Measurements from ENCODE around the gene C1orf21.
A peak's percentile ranks its signal among the peaks of the same experiment; 100 is the strongest.

C1orf21 gene

DNA sequence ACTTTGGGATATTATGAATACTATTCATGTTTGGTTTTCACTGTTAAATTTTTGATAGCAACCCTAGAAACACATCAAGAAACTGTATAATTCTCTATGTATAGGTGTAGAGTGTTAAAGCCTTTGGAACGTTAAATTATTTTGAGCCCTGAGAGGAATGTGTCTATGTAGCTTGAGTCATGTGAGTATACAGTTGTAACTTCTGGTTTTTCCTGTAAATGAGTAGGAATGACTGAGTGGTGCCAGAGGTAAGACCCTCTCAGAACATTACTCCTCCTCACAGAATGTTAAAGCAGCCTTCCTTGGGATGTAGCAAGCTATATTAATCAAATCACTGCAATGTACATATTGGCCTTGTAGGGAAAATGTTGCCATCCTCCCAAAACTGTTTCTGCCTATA lies 69.0 kb downstream of the C1orf21 start:
- DNase-seq, result peak in 1 of 2 donors; percentile 15

DNA sequence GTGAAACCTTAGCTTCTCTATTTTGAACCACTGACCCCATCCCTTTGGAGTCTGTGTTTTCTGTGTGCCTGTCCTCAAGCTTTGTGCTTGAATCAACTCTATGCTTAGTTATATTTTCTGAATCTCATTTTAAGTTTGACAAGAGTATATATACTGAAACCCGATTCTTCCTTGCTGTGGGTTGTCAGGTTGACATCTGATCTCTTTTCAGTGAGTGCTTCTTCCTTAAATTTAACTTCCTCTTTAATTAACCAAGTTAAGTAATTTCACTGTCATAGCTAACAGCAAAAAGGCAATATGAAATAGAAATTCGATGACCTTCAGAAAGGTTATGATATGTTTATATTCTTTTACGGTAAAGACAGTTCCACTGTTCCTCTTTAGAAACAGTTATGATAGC lies 69.4 kb downstream of the C1orf21 start:
- peak; percentile 56 to 66 for DNase-seq

DNA sequence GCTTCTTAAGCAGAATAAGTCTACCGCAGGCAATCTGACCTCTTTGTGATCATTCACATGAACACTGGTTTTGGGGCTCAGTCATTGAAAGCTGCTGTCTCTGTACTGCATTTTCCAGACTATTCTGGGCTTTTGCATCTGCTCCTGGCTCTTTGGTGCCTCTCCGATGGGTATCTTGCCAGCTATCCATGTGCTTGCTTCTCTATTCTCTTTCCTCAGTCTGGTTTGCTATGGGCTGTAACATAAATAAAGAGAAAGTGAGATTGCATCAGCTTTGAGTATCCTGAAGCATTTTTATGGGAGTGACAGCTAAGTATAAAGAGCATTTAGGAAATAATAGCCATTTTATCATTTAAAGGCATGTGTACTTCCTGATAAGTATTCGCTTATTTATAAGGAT lies 70.7 kb downstream of the C1orf21 start:
- no peak for DNase-seq

DNA sequence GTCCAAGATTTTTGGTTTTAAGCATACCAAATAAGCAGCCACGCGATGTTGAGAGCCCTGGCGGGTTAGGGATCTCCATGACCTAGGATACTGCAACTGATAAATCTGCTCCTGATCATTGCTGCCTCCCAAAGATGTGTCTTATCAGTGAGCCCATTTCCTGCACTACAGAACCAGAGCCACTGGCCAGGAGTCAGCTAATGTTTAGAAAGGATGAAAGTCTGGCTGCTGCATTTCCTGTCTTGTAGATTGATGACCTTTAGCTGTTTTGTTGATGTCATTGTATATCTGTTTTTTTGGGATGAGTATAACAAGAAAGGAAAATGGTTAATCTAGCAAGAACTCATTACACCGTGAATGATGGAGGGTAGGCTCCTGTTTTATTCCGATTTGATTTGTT lies 74.5 kb downstream of the C1orf21 start:
- no peak for DNase-seq

DNA sequence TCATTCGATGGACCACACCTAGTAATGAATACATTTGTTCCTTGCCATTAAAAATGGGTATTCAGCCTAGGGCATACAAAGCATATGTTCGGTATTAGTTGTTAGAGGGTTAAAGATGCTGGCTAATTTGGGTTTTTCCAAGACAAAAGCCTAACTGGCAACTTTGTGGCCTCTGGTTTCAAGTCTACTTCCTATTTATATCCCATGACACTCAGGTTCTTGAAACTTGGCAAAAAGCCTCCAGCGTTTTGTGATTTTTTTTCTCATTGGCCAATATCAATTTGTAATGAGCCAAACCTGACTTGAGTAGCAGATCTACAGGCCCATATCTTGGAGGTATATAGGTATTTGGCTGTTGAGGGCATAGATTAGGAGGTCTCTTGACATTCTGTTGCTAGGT lies 75.3 kb downstream of the C1orf21 start:
- peak; percentile 70 to 80 for DNase-seq

DNA sequence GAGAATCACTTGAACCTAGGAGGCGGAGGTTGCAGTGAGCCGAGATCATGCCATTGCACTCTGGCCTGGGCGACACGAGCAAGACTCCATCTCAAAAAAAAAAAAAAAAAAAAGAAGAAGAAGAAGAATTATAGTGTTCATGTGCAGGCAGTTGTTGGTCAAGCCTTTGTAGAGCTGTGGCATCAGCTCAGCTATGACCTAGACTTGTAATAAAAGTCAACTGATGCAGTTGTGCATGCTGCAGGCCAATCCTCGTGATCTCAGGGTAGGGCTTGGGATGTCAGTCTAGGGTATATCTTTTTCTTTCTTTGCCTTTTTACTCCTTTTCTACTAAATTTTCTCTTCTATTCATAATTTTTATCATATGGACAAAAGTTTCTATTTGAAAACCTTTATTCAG lies 76.2 kb downstream of the C1orf21 start:
- DNase-seq, result no peak

DNA sequence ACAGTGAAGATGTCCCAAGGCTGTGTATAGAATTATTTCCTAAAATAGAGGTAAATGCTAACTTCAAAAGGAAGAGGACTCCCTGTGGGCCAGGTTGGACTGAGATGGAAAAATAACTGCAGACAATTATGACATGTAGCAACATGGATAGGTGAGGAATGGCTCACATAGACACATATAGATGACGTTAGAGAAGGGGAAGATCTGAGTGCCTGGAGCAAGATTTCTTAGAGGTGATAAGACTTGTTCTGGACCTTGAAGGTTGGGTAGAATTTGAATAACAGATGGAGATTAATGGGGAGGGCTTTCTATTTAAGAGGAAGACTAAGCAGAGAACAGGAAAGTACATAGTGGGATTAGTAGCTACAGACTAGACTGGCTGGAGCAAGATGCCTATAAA lies 76.9 kb downstream of the C1orf21 start:
- DNase-seq, result no peak

DNA sequence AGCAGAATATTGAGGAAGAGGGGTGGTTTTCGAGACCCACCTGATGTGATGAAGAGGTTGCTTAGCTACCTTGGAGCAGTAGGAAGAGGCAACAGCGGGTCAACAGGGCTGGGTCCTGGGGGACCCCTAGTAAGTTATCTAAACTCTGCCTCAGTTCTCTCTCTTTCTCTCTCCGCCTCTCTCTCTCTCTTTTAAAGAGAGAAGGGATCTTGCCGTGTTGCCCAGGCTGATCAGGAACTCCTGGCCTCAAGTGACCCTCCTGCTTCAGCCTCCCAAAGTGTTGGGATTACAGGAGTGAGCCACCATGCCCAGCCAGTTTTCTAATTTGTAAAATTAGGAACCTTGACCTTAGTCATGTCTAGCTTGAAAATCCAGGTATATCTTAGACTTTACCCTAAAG lies 77.9 kb downstream of the C1orf21 start:
- DNase-seq, result no peak

DNA sequence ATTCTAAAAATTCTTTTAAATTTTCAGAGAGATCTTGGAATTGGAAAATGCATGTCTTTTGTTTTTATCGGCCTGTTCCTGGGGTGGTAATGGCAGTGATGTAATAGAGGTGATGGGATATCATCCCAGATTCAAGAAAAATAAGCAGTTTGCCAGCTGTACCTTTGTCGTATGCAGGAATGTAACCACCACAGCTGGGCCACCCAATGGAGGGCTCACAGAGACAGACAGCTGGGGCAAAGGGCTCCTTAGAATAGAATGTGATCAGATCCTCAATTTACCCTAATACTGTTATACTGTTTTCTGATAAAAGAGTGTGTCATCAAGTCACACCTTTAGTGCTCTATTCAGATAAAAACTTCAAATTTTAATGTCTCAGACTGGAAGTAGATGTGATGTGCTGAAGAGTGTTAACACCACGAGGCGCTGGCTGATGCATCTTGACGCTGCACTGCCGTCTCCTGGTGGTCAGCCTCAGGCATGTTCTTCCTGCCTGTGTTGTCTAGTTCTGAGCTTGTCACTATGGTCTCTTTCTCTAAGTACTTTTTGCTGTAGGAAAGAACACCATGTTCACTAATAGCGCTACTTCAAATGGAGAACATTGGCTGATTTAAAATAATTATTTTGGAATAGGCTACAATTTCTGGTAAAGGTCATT lies 78.8 kb downstream of the C1orf21 start:
- DNase-seq, result no peak

DNA sequence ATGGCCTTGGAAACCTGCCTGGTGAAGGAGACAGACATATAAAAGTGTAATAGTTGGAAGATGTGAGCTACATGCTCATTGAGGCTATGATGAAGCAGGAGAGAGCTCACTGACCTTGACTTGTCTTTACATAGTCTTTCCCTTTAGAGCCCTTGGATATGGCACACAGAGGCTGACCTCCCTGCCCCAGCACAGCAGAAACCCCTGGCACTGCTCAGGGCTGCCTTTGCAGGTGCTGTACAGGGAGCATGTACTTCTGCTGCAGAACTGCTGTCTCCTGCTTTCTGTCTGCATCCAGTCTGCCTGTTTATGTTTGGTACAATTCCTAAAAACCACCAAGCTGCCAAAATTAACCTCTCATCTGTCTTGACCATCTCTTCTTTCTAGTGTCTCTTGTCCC lies 80.5 kb downstream of the C1orf21 start:
- no peak for DNase-seq

DNA sequence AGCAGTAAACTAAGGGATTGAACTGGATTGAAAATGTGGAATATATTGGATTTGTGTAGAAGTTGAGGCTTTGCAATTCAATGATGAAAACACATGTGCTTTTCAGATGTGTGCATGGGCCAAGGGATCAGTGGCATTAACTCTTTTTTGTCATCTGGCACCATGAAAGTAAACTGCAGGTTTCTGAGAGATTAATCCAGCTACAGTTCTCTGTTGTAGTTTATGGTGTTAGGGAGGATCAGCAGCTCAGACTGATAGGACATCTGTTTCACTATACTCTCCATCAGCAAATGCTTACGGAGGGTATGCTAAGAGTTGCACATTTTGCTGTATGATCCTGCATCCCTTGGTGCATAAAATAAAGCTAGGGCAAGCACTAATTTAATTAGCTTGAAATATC lies 82.6 kb downstream of the C1orf21 start:
- no peak for DNase-seq

DNA sequence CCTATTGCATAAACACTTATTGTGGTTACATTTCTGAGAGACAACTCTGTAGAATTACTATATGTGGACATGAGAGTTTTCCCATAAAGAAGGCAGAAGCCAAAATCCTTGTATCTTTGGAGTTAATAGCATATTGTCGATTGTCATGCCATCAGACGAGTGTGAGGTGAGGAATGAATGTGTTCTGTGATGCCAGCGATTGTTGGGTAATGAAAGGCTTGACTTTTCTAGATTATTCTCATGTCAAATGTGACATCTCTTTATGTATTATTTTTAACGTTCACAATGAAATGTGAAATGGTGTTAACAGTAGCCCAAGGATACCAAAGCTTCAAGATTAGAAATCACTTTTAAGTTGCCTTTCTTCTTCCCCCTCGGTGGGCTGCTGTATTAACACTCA lies 84.9 kb downstream of the C1orf21 start:
- no peak for DNase-seq

DNA sequence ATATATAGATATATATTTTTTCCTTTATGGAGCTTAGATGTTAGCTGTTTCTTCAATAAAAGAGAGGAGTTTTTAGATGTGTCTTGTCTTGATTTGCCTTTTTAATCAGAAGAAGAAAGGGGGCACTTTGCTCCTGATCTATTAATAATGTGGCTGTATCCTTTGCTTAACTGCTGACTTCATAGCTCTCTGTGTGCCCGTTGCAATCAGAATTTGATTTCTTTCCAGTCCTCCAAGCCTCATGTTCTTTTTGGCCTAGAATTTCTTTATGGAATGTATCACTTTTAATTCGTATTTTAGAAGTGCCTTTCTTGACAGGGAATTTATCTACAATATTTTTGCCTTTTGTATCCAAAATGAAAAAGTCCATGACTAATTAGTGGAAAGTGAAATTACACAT lies 85.3 kb downstream of the C1orf21 start:
- DNase-seq, result no peak

DNA sequence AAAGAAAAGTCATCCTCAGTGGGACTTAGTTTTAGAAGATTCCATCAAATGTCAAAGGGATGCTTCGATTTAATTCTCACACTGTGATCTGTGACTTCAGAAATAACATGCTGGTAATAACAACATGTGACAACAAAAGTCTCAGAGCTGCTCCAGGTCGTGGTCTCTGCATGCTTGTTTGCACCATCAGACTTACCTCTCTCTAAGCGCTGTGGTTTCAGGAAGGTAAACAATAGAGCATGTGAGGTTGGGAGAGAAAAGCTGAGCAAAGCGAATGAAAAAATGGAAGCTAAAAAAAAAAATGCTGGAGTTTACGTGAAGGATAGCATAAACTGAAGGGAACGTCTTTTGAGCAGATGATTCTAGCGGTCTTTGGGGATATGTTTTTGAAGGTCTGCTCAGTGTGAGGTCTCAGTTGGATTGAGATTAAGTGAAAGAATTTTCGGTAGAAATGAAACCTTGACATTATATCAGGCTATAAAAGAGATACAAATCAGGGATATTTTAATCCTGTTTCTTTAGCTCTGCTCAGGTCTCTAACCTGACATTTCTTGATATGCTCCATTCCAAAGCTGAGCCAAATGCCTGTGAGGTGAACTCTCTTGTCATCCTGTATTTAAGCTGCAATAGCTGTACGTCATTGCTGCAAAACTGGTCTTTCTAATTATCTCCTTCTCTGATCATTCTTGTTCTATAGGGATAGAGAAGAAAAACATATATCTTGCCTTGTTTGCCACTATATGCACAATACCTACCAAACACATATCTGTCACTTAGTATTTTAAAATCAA lies 86.5 kb downstream of the C1orf21 start:
- no peak for DNase-seq

DNA sequence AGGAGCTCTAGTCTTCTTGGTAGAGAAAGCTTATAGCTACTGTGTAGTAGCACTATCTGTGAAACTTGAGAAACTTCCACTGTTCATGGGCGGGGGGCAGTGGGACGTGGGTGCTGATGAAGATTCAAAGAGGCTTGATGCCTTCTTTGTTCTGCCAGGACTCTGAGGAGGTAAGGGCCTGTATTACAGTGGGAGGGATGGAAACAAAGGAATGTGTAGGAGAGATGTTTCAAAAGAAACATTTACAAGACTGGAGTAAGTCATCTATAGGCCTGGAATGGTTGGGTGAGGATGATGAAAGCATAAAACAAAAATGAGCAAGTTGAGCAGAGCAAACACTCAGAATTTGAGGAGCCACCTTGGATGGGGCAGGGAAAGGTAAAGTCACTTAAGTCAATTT lies 89.4 kb downstream of the C1orf21 start:
- DNase-seq, result no peak

DNA sequence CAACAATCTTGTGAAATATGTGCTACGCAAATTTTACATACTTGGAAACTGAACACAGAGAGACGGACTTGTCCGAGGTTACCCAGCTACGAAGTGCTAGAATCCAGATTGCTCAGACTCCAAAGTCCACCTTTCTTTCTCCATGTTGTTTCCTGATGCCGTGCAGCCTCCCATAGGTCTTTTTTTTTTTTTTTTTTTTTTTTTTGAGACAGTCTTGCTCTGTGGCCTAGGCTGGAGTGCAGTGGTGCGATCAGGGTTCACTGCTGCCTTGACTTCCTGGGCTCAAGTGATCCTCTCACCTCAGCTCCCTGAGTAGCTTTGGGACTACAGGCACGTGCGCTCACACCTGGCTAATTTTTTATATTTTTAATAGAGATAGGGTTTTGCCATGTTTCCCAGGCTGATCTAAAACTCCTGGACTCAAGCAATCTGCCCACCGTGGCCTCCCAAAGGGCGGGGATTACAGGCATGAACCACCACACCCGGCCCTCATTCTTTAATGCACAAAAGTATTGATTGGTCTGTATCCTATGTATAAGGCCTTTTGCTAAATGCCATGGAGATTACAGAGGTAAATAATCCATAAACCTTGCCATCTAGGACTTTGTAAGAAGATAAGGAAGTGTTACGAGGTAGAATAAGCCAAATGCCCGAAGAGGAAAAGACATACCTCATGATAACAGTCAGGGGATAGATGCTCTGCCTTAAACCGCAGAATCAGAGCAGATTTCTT lies 92.8 kb downstream of the C1orf21 start:
- DNase-seq, result no peak

DNA sequence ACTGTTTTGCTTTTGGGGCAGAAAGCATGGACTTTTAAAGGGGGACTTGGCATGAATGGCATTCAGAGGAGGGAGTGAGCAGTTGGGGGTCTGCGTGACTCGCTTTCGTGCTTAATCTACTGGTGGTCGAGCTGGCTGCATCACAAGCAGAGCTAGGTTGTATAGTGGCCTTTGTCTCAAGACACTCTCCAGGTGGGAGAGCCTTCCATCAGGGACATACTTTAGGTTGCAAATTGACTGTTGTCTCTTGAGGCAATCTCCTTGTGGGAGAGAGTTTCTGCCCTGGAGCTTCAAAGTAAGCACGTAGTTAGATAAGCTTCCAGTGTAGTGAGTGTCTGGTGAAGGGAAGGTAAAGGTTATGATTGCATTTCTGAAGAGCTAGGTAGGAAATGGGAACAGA lies 93.9 kb downstream of the C1orf21 start:
- DNase-seq, result no peak

DNA sequence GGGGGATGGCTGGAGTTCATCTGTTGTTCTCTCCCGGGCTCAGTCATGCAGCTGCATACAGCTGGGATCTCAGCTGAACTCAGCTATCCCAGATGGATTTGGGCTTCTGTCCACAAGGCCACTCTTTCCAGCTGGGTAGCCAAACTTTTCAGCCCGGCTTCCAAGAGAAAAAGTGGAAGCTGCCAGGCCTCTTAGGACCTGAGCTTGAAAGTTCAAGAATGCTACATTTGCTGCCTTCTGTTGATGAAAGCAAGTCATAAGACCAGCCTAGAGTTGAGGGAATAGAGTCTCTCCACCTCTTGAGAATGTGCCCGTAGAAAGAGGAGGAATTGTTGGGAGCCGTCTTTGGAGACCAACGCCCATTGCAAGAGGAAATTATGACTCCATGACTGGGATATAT lies 95.3 kb downstream of the C1orf21 start:
- DNase-seq, result no peak

DNA sequence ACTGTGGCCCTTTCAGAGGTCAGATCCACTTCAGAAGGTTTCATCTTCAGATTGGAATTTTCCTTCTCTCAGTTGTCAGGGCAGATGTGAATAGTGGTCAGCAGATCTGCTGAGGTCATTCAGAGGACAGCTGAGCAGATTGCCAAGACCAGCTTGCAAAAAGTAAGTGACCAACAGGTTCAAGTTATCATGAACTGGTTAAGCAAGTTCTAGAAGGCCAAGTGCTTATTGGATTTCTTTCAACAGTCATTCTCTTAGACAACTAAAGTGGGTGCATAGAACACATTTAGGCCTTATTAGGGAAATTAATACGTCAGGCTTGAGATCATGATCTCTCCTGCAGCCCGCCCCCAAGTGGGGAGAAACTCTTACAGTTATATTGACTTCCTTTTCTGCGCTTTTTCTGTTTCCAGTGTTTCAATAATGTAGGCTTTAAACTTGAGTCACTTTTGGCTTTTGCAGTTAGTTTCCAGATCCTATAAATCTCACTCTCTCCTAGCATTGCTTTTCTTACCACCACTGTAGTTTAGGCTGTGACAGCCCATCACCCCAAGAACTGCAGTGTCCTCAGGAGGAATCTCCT lies 96.4 kb downstream of the C1orf21 start:
- DNase-seq, result peak; percentile 73 to 74

DNA sequence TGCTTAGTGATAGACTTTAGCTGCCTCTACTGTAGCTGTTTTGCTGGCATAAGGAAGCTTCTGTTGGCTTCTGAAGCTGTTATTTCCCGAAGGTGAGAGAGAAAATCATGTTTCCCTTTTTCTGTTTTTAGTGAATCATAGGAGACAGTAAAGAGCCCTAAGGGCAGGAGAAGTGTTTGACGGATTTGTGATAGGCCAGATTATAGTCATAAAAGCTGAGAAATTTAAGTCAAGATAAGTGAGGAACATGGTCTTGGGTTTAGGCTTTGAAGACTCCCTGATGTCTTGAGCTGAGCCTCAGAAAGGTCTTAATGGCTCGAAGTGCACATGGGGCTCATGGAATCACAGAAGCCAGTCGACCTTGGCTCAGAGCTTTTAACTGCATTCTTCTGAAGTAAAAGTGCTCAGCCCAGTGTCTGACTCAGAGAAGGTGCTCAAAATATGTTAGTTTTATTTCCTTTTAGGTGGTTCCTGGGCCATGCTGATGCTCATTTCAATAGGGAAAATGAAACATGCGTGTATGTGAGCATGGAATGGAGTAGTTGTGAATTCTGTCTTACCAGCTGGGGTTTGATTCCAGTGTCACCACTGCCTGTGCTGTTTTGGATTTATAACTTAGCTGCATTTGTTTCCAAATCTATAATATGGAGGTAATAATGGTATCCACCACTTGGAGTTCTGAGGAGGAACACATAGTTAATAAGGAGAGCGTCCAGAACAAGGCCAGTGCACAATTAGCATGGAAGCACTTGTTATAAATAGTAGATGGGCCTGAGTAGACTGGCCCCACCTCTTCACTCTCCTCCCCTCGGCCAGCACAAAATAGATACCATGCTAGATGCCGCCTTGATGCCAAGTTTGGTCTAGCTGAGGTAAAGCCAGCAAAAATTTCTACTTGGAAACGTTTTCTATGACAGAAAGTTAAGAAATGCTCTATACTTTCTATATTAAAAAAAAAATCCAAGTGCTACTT lies 99.2 kb downstream of the C1orf21 start:
- DNase-seq, result no peak

DNA sequence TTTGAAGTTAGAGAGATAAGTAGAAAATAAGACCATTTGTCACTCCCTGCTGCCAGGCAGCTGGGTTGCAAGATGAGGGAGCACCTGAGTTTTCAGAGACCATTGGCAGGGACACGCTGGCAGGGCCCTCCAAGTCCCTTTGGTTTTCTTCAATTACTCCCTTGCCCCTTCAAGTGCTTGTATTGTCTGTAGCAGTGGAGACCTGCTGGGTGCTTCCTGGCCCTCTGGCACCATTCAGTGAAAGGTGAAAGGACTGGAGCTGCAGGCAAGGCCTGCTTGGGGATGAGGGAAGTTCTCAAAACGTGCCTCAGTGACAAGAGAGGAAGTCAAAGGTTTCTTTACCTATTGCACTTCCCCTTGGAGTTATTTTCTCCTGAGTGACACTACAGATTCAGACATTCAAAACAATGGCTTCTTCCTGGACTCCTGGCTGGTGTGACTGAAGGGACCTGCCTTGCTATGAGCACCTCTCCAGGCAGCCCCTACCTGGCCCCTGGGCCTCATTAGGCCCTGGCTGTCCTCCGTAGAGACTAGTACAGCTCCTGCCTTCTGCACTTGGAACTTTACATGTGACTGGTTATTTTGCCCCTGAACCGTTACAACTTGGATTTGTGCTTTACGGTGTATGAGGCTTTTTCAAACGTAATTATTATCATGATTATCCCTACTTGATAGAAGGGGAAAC lies 100.1 kb downstream of the C1orf21 start:
- no peak for DNase-seq

Measured in inflammatory macrophage treated with lipopolysaccharide for 1 hour (primary cell).